OCI-LY1 (cell line): ENCODE results near the gene LGALS3.

Source experiments
- CTCF ChIP-seq: fragments of 200-600 bp; sonication (generic), shearing (Covaris generic); IDR thresholded peaks from 2 replicates; pipeline ENCODE4 v1.5.1; 2017; ENCODE audit warnings: mild to moderate bottlenecking, antibody characterized with exemption, low read length, moderate library complexity, mixed read lengths
- EZH2 ChIP-seq: fragments of 200-600 bp; sonication (generic), shearing (Covaris generic); IDR thresholded peaks from 2 replicates; pipeline ENCODE4 v1.8.0; 2017; ENCODE audit warnings: borderline replicate concordance, mixed run types, mild to moderate bottlenecking, antibody characterized with exemption, low read length, moderate library complexity, mixed read lengths

DNA sequence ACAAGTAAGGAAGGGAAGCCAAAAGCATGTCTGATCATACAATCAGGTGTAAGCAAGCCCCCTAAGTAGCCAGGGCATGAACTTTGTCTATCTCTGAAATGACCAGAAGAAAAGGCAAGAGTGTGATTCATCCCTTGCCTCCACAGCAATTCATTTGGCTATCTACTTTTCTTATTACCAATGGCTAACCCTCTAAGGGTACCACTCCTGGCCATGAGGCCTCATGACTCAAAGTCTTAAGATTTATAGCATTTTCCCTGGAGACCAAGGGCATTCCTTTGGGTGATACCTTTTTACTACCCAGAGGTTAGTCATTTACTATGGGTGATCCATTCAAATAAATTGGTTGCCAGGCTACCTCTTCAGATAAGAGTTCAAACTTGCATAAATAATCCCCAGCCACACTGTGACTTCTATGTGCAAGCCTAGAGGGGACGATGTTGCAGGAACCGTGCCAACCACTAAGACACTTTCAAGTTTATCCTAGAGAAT is 1.5 kb upstream of the LGALS3 start:
- TF ChIP-seq CTCF, result no peak
- TF ChIP-seq EZH2, result no peak
